HG03064 (cell line): Measurements from ENCODE around the gene LPGAT1.
"Not testable (repeated sequence)": the region's sequence is repeated elsewhere in the genome, so short reads cannot be mapped to it uniquely, and the experiment has no call there.

ENCODE experiments used
- ATAC-seq: cut with Tn5 transposase; IDR thresholded peaks from one replicate; pipeline ENCODE4 v1.9.1; 2021; ENCODE audit warnings: low read depth; ENCODE audit not compliant: unreplicated experiment

The LPGAT1 gene

DNA sequence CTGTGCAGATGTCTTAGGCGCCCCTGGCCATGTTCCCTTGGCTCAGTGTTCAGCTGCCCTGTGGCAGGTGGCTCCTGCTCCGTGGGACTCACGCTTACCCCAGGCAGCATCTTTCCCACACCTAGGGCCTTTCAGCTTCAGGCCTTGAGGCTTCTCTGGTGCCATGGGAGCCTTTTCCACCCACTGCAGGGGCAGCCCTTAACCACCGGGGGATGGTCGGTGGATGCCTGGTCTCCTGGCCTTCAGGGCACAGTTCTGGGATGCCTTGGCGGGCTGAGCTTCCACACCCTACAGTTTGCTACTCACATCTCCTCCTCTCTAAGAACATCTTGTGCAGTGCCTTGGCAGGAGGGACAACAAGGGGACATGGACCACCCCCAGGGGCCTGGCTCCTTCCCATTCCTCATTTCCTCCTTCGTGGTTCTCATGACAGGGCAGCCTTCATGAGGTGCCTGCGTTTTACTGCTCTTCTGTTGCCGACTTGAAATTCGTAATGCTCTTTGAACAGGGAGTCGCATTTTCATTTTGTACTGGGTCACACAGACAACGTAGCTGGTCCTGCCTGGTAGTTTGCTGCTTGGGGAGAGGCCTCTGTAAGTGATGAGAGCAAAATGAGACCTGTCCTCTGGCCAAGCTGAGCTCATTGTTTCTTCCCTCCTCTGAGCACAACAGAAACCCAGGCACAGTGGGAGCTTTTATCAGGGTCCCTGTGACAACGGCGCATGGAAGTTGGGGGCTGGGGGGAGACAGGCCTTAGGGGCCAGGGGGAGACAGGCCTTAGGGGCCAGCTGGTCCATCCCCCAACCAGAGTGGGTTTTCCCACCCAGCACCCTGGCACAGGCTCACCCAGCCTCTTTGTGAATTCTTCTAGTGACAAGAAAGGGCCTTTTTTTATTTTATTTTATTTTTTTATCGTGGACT lies 93.2 kb downstream of the LPGAT1 start:
- no peak for ATAC-seq

DNA sequence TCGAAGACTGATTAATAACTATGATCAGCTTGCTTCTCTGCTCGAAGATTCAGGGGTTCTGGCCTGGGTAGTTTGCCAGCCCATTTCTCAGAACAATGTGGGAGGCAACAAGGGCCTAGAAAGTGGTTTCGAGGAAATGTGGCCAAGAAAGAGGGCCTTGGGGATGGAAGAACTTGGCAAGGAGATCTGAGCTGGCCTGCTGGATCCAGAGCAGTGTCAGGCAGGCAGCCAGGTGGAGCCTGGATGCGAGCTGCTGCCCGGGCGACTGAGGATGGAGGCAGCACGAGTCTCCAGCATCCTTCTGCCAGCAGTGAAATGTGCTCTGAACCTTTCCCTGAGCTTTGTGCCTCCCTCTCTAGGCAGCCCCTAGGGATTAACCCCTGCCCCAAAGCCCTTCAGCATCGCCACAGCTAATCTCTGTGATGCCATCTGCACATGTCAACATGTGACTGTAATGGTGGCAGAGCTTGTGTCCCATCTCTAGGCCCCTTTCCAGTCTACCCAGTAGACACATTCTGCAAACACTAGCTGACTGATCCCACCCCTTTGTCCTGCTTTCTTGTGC lies 94.1 kb downstream of the LPGAT1 start:
- no peak for ATAC-seq

DNA sequence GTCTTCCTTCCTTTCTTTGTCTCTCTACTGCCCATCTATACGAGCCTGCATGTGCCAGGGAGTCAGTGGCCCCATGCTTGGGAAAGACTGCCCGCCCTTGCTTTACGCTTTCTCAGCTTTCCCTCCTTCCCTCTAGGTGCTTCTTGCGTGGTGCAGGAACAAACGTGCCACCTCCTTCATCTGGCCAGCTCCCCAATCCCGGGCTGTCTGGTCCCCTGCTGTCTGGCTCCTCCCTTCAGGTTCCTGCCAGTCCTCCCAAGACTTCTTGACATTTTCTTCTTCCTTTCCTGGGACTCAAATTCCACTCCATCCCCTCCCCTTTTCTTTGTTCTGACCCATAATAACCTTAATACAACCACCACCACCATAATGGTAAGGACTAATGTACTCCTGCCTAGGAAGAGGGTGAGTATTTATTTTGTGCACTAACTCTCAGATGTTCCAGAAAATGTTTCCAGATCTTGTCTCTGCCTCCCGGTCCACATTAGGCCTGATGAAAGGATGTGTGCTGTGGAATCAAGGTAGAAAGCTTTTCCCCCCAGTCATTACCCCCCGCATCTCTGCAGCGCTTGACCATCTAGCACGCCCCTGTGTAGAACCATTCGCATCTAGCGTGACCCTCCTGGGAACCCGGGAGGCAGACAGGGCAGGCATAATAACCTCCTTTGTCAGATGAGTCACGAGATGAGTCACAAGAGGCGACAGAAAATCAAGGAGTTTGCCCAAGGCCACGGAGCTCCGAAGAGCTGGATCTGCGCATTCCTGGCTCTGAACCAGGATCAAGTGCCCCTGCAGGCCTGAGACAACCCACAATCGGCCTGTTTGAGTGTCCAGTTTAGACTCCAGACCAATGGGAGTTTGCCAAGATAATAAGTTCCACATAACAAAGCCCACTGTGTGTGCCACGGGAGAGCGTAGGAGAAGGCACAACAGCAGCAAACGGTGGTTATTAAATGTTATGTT lies 95.1 kb downstream of the LPGAT1 start:
- ATAC-seq, result no peak

DNA sequence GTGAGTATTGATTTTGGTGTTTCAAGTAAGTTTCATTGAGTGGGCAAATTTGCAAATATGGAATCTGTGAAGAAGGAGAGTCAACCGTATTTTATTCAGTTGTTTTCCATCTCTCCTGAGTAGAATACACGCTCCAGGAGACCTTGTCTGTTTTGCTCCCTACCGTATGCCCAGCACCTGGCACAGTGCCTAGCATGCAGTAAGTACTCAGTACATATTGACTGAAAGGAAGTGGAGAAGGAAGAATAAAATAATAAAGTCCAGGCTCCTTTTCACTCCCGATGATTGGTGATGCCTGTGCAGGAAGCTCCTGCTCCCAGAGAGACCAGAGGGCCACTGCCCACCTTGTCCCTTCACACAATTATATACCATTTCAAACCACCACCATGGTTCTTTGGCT lies 95.8 kb downstream of the LPGAT1 start:
- ATAC-seq, result no peak

DNA sequence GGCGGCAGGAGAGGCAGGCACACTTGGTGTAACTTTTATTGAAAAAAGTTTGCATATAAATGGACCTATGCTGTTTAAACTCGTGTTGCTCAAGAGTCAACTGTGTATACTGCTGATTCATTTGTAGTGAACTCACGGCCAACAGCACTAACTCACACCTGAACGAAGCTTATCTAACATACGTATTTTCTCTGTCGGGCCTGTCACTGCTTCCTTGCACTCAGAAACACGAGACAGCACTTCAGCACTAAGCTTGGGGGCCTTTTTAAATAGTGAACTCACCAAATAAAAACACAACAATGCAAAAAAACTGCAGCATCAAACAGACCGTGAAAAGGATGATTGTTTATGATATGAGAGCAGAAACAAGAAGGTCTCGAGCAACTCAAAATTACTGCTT lies 96.2 kb downstream of the LPGAT1 start:
- ATAC-seq, result no peak

DNA sequence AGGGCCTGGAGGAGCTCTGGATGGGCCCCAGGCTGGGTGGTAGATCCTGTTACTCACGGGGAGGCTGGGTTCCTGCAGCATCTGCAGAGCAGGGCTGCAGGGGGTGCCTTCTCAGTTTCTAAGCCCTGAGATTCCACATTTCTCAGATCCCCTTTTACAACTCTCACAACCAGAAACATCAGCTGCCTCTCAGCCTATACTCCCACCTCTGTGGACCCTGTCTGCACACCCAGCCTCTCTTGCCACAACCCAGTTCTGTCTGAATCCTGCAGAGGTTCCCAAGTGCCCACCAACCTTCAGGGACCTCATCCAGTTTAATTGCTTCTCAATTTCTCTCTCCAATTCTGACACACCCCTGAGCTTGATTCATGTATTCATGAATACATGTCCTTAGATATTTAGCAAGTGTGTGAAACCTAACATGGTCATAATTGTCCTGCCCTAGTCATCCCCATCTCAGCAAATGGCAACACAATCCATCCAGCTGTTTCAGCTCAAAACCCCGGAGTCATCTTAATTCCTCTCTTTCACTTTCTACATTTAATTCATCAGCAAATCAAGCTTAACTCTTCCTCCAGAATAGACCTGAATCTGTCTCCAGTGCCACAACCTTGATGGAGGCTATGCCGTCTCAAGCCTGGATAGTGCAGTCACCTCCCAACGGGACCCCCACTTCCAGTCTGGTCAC lies 98.1 kb downstream of the LPGAT1 start:
- ATAC-seq, result peak; percentile 59

DNA sequence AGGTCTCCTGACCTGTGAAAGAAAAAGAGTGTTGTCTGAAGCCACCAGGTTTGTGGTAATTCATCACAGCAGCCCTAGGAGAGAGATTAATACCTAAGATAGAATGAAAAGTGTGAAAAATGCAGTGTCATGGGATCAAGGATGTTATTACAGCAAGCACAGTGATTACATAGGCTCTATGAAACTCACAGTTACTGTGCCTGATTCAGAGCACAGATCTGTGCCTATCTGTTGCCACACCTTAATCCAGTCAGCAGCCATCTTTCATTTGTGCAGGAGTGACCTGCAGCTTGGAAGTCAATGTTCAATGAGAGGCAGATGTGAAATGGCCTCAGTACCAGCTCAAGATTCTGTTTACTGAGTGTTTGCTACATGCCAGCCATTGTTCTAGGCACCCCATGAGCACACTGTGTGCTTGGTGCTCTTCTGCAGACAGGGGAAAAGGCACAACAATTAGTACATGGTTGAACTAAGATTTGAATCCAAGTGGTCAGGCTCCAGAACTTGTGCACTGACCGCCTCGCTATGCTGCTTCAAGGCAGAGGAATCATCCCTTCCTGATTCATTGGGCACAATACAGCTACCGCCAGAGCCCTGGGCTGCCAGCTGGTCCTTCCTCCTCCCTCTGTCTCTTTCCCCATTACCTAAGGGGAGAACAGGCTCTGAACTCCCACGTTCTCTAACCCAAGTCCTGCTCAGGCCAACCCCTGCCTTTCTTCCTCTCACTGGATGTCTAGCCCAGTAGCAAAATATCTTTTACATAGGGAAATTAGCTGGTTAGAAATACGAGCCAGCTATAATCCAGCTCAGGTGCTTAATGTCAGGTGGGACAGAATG lies 98.9 kb downstream of the LPGAT1 start:
- no peak for ATAC-seq

DNA sequence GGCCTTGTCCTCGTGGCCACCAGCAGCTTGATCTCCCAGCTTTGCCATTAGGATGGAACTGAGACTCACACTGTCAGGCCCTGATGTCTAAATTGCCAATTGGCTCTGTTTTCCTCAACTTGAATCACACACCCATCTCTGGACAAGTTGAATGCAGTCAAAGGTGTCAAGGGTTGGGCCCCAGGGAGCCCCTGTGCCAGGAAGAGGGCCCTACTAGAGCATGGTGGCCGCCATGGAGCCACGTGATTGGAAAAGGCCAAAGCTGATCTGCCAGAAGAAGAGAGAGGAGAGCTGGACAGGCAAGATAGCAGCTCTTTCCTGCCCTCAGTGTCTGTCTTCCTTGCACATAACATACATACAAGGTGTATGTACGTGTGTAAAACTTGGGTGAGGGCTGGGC lies 100.2 kb downstream of the LPGAT1 start:
- ATAC-seq, result no peak

DNA sequence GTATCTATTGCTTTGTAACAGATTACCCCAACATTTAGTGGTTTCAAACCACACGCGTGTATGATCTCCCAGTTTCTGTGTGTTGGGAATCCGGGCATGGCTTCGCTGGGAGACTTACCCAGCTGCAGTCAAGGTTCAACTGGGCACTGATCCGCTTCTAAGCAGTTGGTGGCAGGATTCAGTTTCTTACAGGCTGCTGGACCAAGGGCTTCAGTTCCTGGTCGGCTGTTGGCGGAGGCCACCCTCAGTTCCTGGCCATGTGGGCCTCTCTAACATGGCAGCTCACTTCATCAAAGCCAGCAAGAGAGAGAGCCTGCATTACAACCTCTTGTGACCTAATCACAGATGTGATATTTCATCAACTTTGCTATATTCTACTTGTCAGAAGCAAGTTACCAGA lies 101.3 kb downstream of the LPGAT1 start:
- ATAC-seq, result no peak

DNA sequence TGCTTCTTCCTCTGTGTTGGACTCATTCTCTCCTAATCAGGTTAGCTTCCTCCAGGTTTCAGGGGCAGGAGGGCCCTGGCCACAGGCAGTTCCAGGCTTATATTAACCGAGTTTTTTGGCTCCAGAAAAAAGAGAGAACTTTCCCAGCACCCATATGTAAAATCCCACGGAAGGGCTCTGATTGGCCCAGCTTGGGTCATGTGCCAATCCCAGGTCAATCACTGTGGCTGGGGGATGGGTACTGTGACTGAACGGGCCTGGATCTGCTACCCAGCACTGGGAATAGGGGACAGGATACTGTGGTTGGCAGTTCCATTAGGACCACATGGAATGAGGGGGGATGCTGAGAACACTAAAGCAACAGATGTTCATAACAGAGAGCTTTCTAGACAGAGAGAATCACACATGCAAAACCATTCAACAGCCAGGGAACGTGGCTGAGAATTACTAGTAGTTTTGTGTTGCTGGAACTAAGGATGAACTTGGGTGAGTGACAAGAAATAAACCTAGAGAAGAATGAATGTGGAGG lies 104.0 kb downstream of the LPGAT1 start:
- no peak for ATAC-seq

DNA sequence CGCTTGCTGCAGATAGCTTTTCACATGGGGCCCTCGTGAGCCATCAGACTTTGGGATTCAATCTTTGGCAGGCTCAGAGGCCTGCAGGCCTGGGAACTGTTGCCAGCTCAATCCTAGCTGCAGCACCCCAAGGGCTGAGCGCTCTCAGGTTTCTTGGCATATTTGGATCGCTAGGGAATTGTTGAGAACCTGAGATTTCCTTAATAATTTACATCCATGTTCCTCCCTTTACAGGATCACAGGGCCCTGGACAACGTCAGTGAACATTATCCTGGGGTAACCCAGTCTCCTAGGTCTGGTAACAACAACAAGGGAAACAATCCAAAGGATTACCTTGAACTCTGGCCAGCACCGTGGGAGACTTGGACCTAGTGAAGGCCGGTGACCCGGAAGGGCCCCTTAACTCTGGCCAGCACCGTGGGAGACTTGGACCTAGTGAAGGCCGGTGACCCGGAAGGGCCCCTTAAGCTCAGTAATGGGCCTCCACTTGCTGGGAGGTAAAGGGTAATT lies 105.8 kb downstream of the LPGAT1 start:
- ATAC-seq, result no peak

DNA sequence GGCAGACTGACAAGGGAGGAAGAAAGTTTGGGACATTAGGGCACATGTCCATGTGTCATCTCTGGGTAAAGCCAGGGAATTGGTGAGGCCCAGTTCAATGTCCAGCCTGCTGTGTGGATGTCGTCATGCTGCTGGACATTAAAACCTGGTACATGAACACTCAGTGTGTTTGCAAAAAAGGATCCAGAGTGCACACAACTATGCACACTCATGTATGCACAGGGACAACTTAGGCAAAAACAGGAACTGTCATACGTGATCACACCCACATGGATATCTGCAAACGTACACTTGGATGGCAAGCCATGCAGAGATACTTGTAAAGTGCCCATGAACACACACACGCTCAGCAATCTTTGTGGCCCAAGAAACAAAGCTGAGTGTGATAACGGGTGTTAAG lies 107.3 kb downstream of the LPGAT1 start:
- ATAC-seq, result no peak

DNA sequence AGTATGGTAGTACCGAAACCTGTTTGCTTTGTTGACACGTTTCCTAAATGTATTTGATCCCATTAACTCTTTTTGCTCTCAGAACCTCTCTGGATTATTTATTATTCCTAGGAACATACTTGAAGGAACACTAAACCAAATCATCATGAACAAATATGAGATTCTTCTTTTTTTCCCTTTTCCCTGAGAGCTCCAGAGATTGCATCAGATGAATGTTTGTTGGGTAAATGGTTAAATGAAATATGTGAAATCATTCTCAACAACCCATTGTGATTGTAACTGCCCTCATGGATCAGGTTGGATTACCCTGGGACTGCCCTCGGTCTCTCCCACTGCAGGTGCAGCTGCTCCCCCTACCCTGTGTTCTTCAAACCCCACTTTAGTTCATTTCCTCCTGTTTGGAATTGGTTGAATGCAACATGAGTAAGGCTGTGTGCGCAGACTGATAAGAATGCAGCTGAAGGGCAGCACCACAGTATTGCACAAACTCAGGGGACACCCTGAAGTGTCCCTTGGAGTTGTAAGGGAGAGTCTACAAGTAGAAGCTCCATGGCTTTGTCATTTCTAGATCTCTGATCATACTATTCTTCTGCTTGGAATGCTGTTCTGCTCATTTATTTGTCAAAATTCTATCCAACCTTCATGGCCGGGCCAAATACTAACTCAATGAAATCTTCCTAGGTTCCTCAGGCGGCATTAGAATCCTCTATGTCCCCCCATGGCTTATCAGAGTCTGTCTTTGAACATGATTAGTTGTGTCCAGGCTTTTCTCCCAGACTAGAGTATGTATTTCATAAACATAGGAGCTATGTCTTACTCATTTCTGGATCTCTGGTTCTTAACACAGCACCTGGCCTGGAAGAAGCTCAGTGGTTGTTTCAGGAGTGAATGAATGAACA lies 108.0 kb downstream of the LPGAT1 start:
- no peak for ATAC-seq

DNA sequence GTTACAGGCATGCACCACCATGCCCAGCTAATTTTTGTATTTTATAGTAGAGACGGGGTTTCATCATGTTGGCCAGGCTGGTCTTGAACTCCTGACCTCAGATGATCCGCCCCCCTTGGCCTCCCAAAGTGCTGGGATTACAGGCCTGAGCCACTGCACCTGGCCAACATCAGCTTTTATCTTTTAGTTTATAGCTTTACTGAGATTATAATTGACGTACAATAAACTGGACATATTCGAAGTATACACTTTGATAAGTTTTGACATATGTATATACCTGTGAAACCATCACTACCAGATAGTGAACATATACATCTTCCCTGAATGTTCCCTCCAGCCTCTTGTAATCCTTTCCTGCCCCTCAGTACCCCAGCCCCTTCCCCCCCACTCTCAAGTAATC lies 114.0 kb downstream of the LPGAT1 start:
- not testable (repeated sequence) for ATAC-seq

DNA sequence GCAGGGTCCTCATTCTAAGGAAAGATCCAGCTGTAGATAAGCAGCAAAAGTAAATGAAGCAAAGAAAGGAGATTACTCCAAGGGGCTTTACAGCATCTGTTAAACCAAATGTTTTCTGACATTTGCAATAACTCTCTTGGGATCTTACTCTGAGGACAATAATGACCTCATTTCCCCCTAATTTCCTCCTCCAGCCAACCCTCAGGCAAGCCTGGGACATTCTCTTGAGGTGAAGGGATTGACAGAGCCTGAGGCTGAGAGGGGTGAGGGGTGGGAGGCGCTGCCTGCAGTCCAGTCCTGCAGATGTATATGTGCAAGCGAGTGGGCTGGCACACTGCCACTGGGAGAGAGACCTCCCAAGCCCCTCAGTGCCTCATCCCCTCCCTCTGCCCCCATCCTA lies 114.6 kb downstream of the LPGAT1 start:
- no peak for ATAC-seq

DNA sequence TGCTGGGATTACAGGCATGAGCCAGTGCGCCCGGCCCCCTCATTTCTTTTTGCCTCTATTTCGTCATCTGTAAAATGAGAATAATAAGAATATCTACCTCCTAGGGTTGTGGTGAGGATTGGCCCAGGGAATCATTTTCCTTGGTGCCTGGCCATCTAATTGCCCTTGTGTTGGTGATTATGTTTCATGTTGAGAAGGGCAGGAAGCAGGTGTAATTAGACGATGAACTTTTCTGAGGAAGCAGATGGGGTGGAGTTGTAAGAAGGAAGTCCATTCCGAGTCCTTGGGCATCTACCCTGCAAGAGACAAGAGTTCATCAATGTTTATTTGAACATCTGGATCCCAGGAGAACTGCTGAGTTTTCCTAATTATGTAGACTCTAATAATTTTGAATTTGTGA lies 116.4 kb downstream of the LPGAT1 start:
- no peak for ATAC-seq

DNA sequence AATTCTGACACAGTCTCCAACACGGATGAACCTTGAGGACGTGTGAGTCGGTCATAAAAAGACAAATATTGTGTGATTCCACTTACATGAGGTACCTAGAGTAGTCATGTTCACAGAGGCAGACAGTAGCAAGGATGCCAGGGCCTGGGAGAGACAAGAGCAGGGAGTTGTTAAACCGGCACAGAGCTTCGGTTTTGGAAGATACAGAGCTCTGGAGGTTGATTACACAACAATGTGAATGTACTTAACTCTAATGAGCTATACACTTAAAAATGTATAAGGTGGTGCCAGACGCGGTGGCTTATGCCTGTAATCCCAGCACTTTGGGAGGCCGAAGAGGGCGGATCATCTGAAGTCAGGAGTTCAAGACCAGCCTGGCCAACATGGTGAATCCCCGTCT lies 117.3 kb downstream of the LPGAT1 start:
- no peak for ATAC-seq

DNA sequence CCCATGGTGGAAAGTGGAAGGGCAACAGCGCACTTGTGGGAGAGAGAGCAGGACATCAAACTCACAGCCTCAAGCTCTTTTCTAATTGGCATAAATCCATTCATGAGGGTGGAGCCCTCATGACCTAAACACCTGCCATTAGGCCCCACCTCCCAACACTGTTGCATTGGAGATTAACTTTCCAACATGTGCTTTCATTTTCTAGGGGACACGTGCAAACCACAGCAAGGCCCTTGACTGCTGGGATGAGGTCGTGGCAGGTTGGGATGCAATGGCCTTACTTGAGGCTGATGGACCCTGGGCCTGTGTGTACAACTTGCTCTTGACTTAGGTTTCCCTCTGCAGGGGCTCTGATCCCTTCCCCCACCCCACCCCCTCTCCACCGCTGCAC lies 119.3 kb downstream of the LPGAT1 start:
- ATAC-seq, result no peak
